PC-9 (cell line): ENCODE data around the gene AKR1B1. TPM values are rescaled to one million over a fixed set of nuclear protein-coding genes. Genes with fewer than 3 reads are reported as not detected.

Source experiments
- BruUV-seq: library from RNA; stranded (reverse); fragments of 400-500 nt; replicated peaks from 2 replicates; lab custom pipeline; 2021; lab: Mats Ljungman, UMichigan
- CTCF ChIA-PET: fragments of 300-600 bp; sonication (Branson Sonifier 250); formaldehyde crosslinking; loops from one replicate; lab custom pipeline; 2022; ENCODE audit warnings: antibody characterized with exemption; lab: Charles Lee
- POLR2A ChIA-PET: fragments of 300-600 bp; sonication (Branson Sonifier 250); formaldehyde crosslinking; loops from one replicate; lab custom pipeline; 2022; ENCODE audit warnings: antibody characterized with exemption; ENCODE audit not compliant: unreplicated experiment; lab: Charles Lee
- DNase-seq, 2 experiments: peaks; one replicate each; pipeline versions ENCODE4 v3.0.0 to v3.0.0-alpha.2; 2015 to 2022; ENCODE audit warnings: mixed read lengths in 1 of 2
- H2AFZ ChIP-seq: fragments of 200-600 bp; sonication (generic); 2 replicates; pipeline ENCODE4 v1.8.1; 2017; ENCODE audit warnings: antibody characterized with exemption
- H3F3A ChIP-seq: fragments of 200-600 bp; sonication (generic); 2 replicates; pipeline ENCODE4 v1.8.1; 2017; ENCODE audit warnings: antibody characterized with exemption, mild to moderate bottlenecking, low read depth; ENCODE audit not compliant: insufficient read depth
- H3K27ac ChIP-seq: fragments of 200-600 bp; sonication (generic); 2 replicates; pipeline ENCODE4 v1.6.1; 2016; ENCODE audit warnings: mixed run types
- H3K27me3 ChIP-seq: fragments of 200-600 bp; sonication (generic); 2 replicates; pipeline ENCODE4 v1.6.1; 2016; ENCODE audit warnings: low read depth, mixed run types; ENCODE audit not compliant: insufficient read depth
- H3K36me3 ChIP-seq: fragments of 200-600 bp; sonication (generic); 2 replicates; pipeline ENCODE4 v1.6.1; 2016; ENCODE audit warnings: low read depth, mixed run types
- H3K4me1 ChIP-seq: fragments of 200-600 bp; sonication (generic); replicated peaks from 2 replicates; pipeline ENCODE4 v1.6.1; 2016; ENCODE audit warnings: mixed run types; ENCODE audit not compliant: insufficient read depth
- H3K4me2 ChIP-seq: fragments of 200-600 bp; sonication (generic); 2 replicates; pipeline ENCODE4 v1.6.1; 2017; ENCODE audit warnings: mixed run types
- H3K4me3 ChIP-seq: fragments of 200-600 bp; sonication (generic); 2 replicates; pipeline ENCODE4 v1.6.1; 2016; ENCODE audit warnings: mixed run types
- H3K79me2 ChIP-seq: fragments of 200-600 bp; sonication (generic); 2 replicates; pipeline ENCODE4 v1.6.1; 2017; ENCODE audit warnings: low read depth, mixed run types
- H3K9me2 ChIP-seq: fragments of 200-600 bp; sonication (generic); 2 replicates; pipeline ENCODE4 v1.8.1; 2017; ENCODE audit warnings: mild to moderate bottlenecking; ENCODE audit not compliant: insufficient read depth
- H3K9me3 ChIP-seq: fragments of 200-600 bp; sonication (generic); 2 replicates; pipeline ENCODE4 v1.8.1; 2016; ENCODE audit warnings: low read depth; ENCODE audit not compliant: insufficient read depth
- H4K20me1 ChIP-seq: fragments of 200-600 bp; sonication (generic); 2 replicates; pipeline ENCODE4 v1.8.1; 2017; ENCODE audit not compliant: insufficient read depth
- CTCF ChIP-seq: fragments of 200-600 bp; sonication (generic); conservative IDR thresholded peaks from 2 replicates; pipeline ENCODE4 v1.6.1; 2017; ENCODE audit warnings: mixed run types, antibody characterized with exemption, mild to moderate bottlenecking, moderate library complexity
- EZH2 ChIP-seq: fragments of 200-600 bp; sonication (generic); IDR thresholded peaks from 2 replicates; pipeline ENCODE4 v1.8.0; 2017; ENCODE audit warnings: antibody characterized with exemption, low read depth
- intact Hi-C: fragments of 100-400 bp; cut with micrococcal nuclease; formaldehyde crosslinking; loops from one replicate; pipeline ENCODE4 v1.10.0; 2022; ENCODE audit not compliant: unreplicated experiment
- total RNA-seq: library from RNA; stranded (reverse); gene quantifications from 2 replicates; pipeline ENCODE4 v1.2.3, GENCODE V29; 2021

Gene AKR1B1
- total RNA-seq, 1 experiment from 2014 or later, result 1,009 TPM

- ChIA-PET CTCF (interaction anchor here (0.5 to 1.9 kb wide), 22 partner anchors 17 to 324 kb away, joined by 3 to 33 read pairs (median 6); partner anchors contain the start of genes AKR1B1, AKR1B10, AKR1B15 and SLC35B4), POLR2A (interaction anchor here (0.6 to 1.4 kb wide), 14 partner anchors 8 to 1230 kb away, joined by 3 to 10 read pairs (median 4); partner anchors contain the start of gene AKR1B15)
- Histone ChIP-seq H3K27ac (peak overlapping the region; percentile 80), H3F3A (peaks cover 43% of the 10 kb centered on the region), H3K27me3 (no peaks in the 10 kb centered on the region), H4K20me1 (no peaks in the 10 kb centered on the region), H2AFZ (peak overlapping the region; percentile 75), H3K4me1 (peaks cover 48% of the 10 kb centered on the region), H3K9me3 (peaks cover 8% of the 10 kb centered on the region), H3K4me2 (peak overlapping the region; percentile 78), H3K4me3 (peak overlapping the region; percentile 51), H3K36me3 (no peaks in the 10 kb centered on the region), H3K79me2 (peaks cover 4% of the 10 kb centered on the region; the same call in 1 of the 2 replicates), H3K9me2 (no peaks in the 10 kb centered on the region)
- TSS peak; percentile 94 for BruUV-seq
- TF ChIP-seq EZH2 (no peak), CTCF (peak; percentile 96)
- peak; percentile 88 to 91 for DNase-seq
- intact Hi-C loops, result loop anchor here (1.0 to 5.0 kb wide), 6 partner anchors 81 to 522 kb away; no protein-coding TSS in a partner anchor
Measured at GRCh38 chr7:134432296-134433152, 26.4 kb downstream of the AKR1B1 start.

- CTCF ChIA-PET, result interaction anchor here (0.5 to 1.9 kb wide), 16 partner anchors 17 to 324 kb away, joined by 3 to 33 read pairs (median 6); partner anchors contain the start of genes AKR1B15 and SLC35B4
- intact Hi-C loops, result loop anchor here (1.0 to 5.0 kb wide), 6 partner anchors 81 to 522 kb away; no protein-coding TSS in a partner anchor
- peaks cover 48% of the 10 kb centered on the region for H3K4me1 ChIP-seq
- no peak for DNase-seq
- H3K9me3 ChIP-seq, result peaks cover 7% of the 10 kb centered on the region; the same call in 1 of the 2 replicates
- TF ChIP-seq EZH2 (no peak), CTCF (no peak)
- peak overlapping the region; percentile 78 for H3K4me2 ChIP-seq
- H3F3A ChIP-seq, result peaks cover 41% of the 10 kb centered on the region
- H3K27ac ChIP-seq, result peak overlapping the region; percentile 80
- peaks cover 4% of the 10 kb centered on the region; the same call in 1 of the 2 replicates for H3K79me2 ChIP-seq
- H2AFZ ChIP-seq, result peak overlapping the region; percentile 75
- H3K4me3 ChIP-seq, result peak overlapping the region; percentile 51
- TSS peak; percentile 31 for BruUV-seq
- no peaks in the 10 kb centered on the region for H3K9me2 ChIP-seq
- POLR2A ChIA-PET, result interaction anchor here (0.6 to 1.4 kb wide), 5 partner anchors 48 to 1173 kb away, joined by 3 to 5 read pairs (median 4); no protein-coding TSS in a partner anchor
- H4K20me1 ChIP-seq, result no peaks in the 10 kb centered on the region
- no peaks in the 10 kb centered on the region for H3K36me3 ChIP-seq
- no peaks in the 10 kb centered on the region for H3K27me3 ChIP-seq
Measured at GRCh38 chr7:134431815-134432214, 27.1 kb downstream of the AKR1B1 start.

GRCh38 chr7:134429481-134429880 is 29.4 kb downstream of the AKR1B1 start:
- Histone ChIP-seq H3F3A (peaks cover 18% of the 10 kb centered on the region; the same call in 1 of the 2 replicates), H2AFZ (no peak overlapping the region), H3K36me3 (no peaks in the 10 kb centered on the region), H3K79me2 (peaks cover 4% of the 10 kb centered on the region; the same call in 1 of the 2 replicates), H3K9me2 (no peaks in the 10 kb centered on the region), H3K4me1 (peaks cover 27% of the 10 kb centered on the region), H4K20me1 (no peaks in the 10 kb centered on the region), H3K4me2 (no peak overlapping the region), H3K9me3 (no peaks in the 10 kb centered on the region), H3K4me3 (no peak overlapping the region), H3K27me3 (no peaks in the 10 kb centered on the region), H3K27ac (no peak overlapping the region)
- POLR2A ChIA-PET, result no interaction called here
- no peak for TF ChIP-seq EZH2
- no peak for TF ChIP-seq CTCF
- no TSS peak for BruUV-seq
- no peak for DNase-seq
- CTCF ChIA-PET, result interaction anchor here (0.6 kb wide), 1 partner anchor 511 kb away, joined by 5 read pairs; no protein-coding TSS in a partner anchor
- intact Hi-C loops, result no loop called here
